Diencephalon (tissue), 1 donor: Measurements from ENCODE around the gene RAD51C. TPM values are rescaled to one million over a fixed set of nuclear protein-coding genes. Genes with fewer than 3 reads are reported as not detected.

Experiments used
- small RNA-seq: library from RNA; depleted of rRNA; stranded (forward); fragments of <200 nt; gene quantifications from one replicate; pipeline ENCODE3, GENCODE V24; 2014
- total RNA-seq: library from RNA; depleted of rRNA; stranded (reverse); fragments of >200 nt; gene quantifications from one replicate; pipeline ENCODE4 v1.2.3, GENCODE V29; 2014

RAD51C gene
- total RNA-seq, result 37.8 TPM

GRCh38 chr17:58692239-58693055 lies at the start of gene RAD51C:
TSS of gene RAD51C (plus strand) at chr17:58692602. CDS start at chr17:58692644, 42 bp downstream.

DNA sequence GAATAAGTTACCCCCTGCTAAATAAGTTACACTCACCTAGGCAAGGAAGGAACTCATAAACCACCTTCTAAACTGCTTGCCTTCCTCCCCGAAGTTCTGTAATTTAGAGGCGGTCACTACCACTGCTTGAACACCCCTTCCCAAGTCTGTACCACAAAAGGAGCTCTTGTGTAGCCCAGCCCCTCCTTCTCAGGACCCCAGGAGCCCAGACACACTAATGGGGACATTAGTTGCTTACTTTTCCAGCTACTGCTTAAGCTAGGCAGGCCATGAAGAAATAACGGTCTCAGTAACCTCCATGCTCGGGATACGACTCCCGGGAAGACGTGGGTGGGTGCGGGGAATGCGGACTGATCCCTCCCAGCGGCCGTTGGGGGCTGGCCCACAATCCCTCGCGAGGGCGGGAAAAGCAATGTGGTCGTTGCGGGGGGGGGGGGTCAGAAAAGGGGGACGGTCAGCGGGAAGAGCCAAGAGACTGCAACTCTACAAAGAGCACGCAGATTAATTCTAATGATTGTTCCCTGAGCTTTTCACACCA lies 632 bp upstream of the RAD51C start, which contains the start of gene TEX14:
TEX14 (minus strand) TSS at position 345 of the 538 bp plus-strand sequence. CDS start 40,044 bp downstream, outside the sequence.

GRCh38 chr17:58755577-58756245 lies 63.3 kb downstream of the RAD51C start, which contains the start of gene PPM1E:
TSS of gene PPM1E (plus strand) at chr17:58755854.

Small RNA genes within 50 kb of the gene (small RNA-seq; reads per million reads assigned to genes)
- not detected for gene AC011195.1
- not detected for gene AC025521.1
- not detected for gene RF00017
- gene RNU1-108P, result not detected
- not detected for gene RNU1-52P
- not detected for gene RNU1-85P

Other genes with a start within 250 kb of the RAD51C start
- 0.23 TPM for gene HSF5, start 204.2 kb upstream of the RAD51C start, total RNA-seq
- 134 TPM for gene MTMR4, start 178.0 kb upstream of the RAD51C start, total RNA-seq
- gene TEX14, start 557 bp upstream of the RAD51C start, total RNA-seq, result 0.69 TPM
- gene PPM1E, start 63.3 kb downstream of the RAD51C start, total RNA-seq, result 81.0 TPM